ENCODE measurements around the gene EWSR1.

The EWSR1 gene

GRCh38 chr22:29269731-29270474 is 1.8 kb downstream of the EWSR1 start:
- DNase-seq, result no peak

DNA sequence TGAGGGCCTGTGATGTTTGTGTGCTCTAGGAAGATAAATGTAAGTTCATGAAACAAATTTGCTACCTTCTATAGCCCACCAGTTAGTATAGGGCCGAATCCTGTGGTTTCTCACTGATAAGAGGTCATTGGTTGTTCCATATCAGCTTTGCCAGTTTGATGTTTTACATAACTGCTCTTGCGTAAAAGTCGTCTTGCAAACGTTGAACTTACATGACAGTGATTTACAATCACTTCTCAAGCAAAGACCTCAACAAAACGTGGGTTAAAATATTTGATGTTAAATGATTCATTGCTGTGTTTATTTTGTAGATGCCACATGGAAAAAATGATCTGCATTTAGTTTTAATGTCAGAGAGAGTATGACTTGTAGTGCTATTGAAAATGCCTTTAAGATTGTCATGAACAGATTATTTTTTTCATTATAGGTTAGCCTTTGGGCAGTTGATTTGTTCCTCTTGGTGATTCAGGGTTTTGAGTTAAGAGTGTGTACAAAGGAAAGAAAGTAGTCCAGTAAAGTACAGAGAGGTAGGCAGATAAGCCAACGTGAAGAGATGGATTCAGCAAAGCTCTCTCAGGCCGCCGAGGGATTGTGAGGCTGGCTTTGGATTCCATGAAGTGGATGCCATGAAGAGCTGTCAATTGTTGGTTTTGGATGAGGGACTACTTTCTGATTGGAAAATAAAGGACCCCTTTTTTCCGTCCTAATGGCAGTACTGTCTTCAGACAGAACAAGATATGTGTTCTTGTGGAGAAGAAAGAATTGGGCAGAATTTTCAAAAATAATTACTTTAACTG is 2.6 kb downstream of the EWSR1 start:
- DNase-seq, result no peak

DNA sequence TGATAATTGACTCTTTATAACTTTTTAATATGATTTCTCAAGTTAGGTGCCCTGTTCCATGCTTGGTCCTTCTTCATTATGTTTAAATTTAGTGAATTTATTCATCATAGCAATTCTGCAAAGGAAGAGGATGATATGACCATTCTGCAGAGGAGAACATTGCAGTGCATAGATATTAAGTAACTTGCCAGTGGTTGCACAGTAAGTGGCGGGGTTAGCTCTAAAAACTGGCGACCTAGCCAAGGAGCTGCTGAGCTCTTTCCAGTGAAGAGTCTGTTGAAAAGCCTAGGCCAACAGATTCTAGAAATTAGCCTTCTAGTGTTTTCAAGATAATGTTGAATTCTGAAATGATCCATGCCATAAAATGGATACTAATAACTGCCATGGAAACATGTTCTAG is 4.6 kb downstream of the EWSR1 start:
- no peak for DNase-seq

DNA sequence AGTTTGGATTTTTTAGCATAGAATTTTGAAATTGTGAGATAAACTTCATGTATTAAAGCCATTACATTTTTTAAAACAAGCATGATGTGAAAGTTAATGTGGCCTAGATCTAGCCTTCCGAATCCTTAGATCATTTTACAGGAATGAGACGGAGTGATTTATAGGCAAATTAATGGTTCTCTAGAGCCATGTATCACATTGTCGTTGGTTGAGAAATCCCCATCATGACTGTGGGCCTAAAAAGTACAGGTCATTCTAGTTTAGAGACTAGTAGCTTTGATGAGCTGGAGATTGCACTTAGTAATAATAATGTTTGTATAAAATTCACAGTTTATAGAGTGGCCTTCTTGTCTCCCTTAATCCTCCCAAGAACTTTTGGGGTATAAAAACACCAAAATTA is 7.1 kb downstream of the EWSR1 start:
- DNase-seq, result no peak

- no peak for DNase-seq
Measured at GRCh38 chr22:29275819-29276565, 7.9 kb downstream of the EWSR1 start.

DNA sequence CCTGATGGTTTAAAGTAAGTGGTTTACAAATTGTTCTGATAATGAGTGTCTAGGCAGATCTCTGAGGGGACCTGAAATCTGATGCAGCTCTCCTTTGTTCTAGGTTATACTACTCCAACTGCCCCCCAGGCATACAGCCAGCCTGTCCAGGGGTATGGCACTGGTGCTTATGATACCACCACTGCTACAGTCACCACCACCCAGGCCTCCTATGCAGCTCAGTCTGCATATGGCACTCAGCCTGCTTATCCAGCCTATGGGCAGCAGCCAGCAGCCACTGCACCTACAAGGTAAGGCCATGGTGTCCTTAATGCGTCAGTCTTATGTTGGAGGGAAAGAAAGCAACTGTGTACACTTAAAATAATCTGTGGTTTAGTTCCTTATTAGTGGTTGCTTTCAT is 9.9 kb downstream of the EWSR1 start:
- DNase-seq, result no peak

DNA sequence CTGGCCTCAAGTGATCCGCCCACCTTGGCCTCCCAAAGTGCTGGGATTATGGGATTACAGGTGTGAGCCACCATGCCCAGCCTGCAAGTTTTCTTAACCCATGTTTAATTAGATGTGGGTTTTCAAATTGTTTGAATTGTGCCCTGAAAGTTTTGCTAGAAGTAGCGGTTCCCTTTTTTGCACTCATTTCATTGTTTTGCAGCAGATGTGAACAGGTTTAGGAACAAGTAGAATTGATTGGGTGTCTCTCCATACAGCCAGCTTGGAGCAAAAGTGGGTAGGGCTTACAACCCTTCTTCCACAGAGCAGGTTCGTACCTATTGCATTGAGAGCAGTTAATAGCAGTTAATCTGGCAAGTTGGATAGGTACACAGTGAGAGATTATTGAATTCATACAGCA is 16.1 kb downstream of the EWSR1 start:
- DNase-seq, result no peak

DNA sequence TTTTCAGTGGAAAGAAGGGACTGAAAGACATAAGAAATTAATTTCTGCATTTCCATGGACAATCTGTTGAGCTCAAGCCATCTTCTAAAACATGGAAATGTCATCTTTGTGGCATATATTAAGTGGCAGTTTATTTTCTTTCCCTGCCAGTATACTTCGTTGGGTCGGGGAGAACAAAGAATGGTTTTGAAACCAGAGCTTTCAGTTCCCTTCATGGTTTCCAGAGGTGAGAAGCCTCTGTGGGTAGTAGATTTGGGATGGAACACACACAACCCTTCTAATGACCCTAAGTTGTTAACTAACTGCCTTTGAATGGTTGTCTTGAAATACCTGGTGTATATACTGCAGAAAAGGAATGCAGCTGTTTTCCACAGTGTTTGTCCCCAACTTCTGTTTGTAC is 20.8 kb downstream of the EWSR1 start:
- DNase-seq, result no peak

DNA sequence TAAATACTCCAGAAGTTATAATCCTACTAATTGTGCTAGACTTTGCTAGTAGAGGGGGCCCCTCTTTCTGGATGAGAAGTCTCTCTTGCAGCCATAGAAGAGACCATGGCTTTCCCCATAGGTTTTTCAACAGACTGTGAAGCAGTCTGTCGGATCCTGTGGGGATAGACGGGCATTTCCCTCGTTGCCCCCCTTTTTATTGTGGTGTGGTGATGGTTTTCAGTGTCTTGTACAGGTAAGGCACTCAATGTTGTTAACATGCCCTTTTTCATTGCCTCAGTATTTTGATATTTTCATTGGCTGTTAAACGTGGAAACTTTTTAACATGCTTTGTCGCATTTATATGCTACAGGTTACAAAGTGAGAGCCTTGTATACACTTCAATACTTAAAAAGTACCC is 22.0 kb downstream of the EWSR1 start:
- no peak for DNase-seq

- DNase-seq, result peak; percentile 44
Measured at GRCh38 chr22:29291215-29291614, 23.1 kb downstream of the EWSR1 start.

DNA sequence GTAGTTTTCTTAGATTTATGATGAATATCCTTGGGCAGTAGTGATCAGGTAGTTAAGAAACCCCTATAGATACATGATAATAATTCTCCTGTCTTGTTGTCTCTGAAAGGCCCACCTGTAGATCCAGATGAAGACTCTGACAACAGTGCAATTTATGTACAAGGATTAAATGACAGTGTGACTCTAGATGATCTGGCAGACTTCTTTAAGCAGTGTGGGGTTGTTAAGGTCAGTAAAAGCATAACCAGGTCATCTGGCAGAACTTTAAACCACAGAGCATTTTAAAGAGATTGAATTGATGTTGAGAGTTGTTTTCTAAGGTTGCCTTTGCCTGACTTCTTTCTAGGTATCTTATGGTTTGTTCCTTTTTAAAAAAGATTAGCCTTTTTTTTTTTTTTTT is 24.3 kb downstream of the EWSR1 start:
- DNase-seq, result no peak

DNA sequence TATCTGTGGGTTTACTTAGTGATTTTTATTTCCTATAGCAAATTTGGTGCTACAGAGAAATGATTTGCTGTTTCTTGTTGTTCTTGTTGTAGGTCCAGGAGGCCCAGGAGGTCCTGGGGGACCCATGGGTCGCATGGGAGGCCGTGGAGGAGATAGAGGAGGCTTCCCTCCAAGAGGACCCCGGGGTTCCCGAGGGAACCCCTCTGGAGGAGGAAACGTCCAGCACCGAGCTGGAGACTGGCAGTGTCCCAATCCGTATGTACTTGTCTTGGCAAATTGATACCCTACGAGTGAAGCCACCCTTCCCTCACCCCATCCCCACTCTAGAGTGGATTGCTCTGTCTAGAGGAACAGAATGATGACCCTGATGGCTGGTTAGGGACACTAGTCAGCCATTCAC is 30.6 kb downstream of the EWSR1 start:
- DNase-seq, result peak; percentile 40

- peak; percentile 42 for DNase-seq
Measured at GRCh38 chr22:29299136-29299900, 31.2 kb downstream of the EWSR1 start.

- DNase-seq, result no peak
Measured at GRCh38 chr22:29300467-29300806, 32.4 kb downstream of the EWSR1 start.

DNA sequence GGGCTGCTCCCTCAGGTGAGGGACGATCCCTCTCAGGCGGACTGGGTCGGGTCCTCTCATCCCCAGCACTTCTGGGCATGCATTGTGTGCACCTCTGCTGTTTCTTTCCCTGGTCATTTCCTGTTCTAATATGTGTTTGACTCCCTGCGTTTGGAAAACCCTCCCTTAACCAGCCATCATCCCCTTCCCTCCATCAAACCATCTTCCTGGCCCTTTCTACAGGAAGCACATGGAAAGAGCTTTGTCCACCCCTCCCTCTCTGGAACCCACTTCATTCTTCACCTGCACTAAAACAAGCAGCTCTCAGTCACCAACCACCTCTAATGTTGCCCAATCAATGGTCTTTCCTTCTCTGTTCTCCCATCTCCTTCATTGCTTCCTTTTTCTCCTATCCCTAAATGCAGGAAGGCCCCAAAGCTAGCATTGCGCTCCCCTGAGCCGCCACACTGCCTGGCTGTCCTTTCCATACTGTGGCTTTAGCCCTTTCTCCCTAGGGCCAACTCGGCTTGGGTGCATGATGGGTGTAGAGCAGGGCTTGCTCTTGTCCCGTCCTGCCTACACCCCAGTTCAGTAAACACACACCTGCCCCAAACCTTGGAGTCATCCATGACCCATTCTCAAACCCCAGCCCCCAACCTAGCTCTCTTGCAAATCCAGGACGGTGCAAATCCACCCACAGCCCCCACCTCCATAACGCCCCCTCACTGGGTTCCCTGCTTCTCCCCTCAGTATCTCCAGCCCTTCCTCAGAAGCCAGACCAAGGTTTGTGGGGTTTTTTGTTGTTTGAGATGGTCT is 32.9 kb downstream of the EWSR1 start:
- peak; percentile 53 for DNase-seq

DNA sequence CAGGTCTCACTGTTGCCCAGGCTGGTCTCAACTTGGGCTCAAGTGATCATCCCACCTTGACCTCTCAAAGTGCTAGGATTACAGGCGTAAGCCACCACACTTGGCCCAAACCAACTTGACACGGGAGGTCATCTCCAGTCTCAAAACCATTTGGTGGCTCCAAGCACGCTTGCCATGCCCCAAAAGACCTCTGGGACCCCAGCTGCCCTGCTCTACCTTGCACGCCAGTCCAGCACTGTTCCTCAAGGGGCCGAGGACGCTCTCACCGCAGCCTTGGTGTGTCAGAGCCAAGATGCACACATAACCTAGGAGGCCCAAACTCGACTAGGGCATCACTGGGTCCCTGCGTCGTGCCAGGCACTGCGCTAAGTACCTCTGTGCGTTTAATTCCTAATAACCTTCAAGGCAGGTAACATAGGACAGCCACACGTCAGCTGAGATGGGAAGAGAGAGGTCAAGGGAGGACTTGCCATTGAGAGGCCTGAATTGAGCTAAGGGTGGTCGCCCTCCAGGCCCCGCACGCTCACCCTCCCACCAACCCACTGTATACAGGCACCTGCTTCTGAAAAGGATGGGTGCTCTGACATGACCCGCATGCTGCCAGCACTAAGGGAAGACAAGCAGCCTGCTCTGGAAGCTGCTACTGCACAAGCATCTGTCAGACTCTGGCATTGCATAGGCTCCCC is 33.8 kb downstream of the EWSR1 start:
- DNase-seq, result peak; percentile 54

GRCh38 chr22:29302402-29302680 is 34.3 kb downstream of the EWSR1 start:
- no peak for DNase-seq

GRCh38 chr22:29302681-29303465 is 34.8 kb downstream of the EWSR1 start:
- peak; percentile 76 for DNase-seq

- DNase-seq, result no peak
Measured at GRCh38 chr22:29305836-29306174, 37.7 kb downstream of the EWSR1 start.

GRCh38 chr22:29306175-29306834 is 38.2 kb downstream of the EWSR1 start, which contains the start of gene GAS2L1:
Gene GAS2L1 (plus strand): TSS chr22:29306650. CDS start chr22:29308106, 1,456 bp downstream.
- peak; percentile 95 for DNase-seq
